Activated CD8-positive, alpha-beta memory T cell treated with anti-CD3 and anti-CD28 coated beads for 4 hours (primary cell): ENCODE measurements around the gene JAZF1.
"Not testable (repeated sequence)": the region's sequence is repeated elsewhere in the genome, so short reads cannot be mapped to it uniquely, and the experiment has no call there.

Experiments used
- DNase-seq, 2 donors: peaks; one replicate each; pipeline ENCODE4 v3.0.0-alpha.2; 2020; ENCODE audit warnings: low read depth in 2 of 2

JAZF1 gene

GRCh38 chr7:28042721-28043120 lies 137.9 kb downstream of the JAZF1 start:
- no peak for DNase-seq

GRCh38 chr7:28041508-28042314 lies 138.9 kb downstream of the JAZF1 start:
- no peak for DNase-seq

GRCh38 chr7:28038175-28038797 lies 142.3 kb downstream of the JAZF1 start:
- DNase-seq, result no peak

GRCh38 chr7:28037220-28038010 lies 143.2 kb downstream of the JAZF1 start:
- DNase-seq, result no peak

GRCh38 chr7:28036696-28037095 lies 143.9 kb downstream of the JAZF1 start:
- no peak for DNase-seq

- DNase-seq, result no peak
Measured at GRCh38 chr7:28033386-28033785, 147.2 kb downstream of the JAZF1 start.

GRCh38 chr7:28032738-28033380 lies 147.7 kb downstream of the JAZF1 start:
- no peak for DNase-seq

- no peak for DNase-seq
Measured at GRCh38 chr7:28029051-28029450, 151.5 kb downstream of the JAZF1 start.

GRCh38 chr7:28028471-28028870 lies 152.1 kb downstream of the JAZF1 start:
- DNase-seq, result no peak

GRCh38 chr7:28026237-28026636 lies 154.4 kb downstream of the JAZF1 start:
- DNase-seq, result no peak

GRCh38 chr7:28024786-28025334 lies 155.7 kb downstream of the JAZF1 start:
- DNase-seq, result no peak

- DNase-seq, result no peak
Measured at GRCh38 chr7:28020302-28020940, 160.2 kb downstream of the JAZF1 start.

GRCh38 chr7:28018856-28019465 lies 161.6 kb downstream of the JAZF1 start:
- DNase-seq, result no peak

- DNase-seq, result no peak
Measured at GRCh38 chr7:28018446-28018845, 162.1 kb downstream of the JAZF1 start.

GRCh38 chr7:28018020-28018419 lies 162.6 kb downstream of the JAZF1 start:
- DNase-seq, result no peak

GRCh38 chr7:28017372-28017771 lies 163.2 kb downstream of the JAZF1 start:
- no peak for DNase-seq

- no peak for DNase-seq
Measured at GRCh38 chr7:28016297-28016696, 164.3 kb downstream of the JAZF1 start.

GRCh38 chr7:28015169-28015568 lies 165.4 kb downstream of the JAZF1 start:
- no peak for DNase-seq

- DNase-seq, result not testable (repeated sequence)
Measured at GRCh38 chr7:28014340-28014739, 166.3 kb downstream of the JAZF1 start.

GRCh38 chr7:28013441-28013840 lies 167.2 kb downstream of the JAZF1 start:
- DNase-seq, result no peak

GRCh38 chr7:28013019-28013418 lies 167.6 kb downstream of the JAZF1 start:
- DNase-seq, result no peak
